Neuron (in vitro differentiated cells): ENCODE results near the gene BANK1.

Source experiments
- H2AFZ ChIP-seq: one replicate; pipeline ENCODE4 v1.6.1; 2013; ENCODE audit warnings: low read depth, mild to moderate bottlenecking, inconsistent platforms, low read length, moderate library complexity
- H3K27me3 ChIP-seq: one replicate; pipeline ENCODE4 v1.6.1; 2013; ENCODE audit warnings: low read length; ENCODE audit not compliant: insufficient read depth
- H3K36me3 ChIP-seq: one replicate; pipeline ENCODE4 v1.6.1; 2013; ENCODE audit warnings: low read length; ENCODE audit not compliant: insufficient read depth
- H3K4me1 ChIP-seq: one replicate; pipeline ENCODE4 v1.6.1; 2013; ENCODE audit warnings: low read length; ENCODE audit not compliant: insufficient read depth
- H3K4me3 ChIP-seq: 2 replicates; pipeline ENCODE4 v1.5.1; 2013; ENCODE audit warnings: mild to moderate bottlenecking, low read length, moderate library complexity
- H3K9me3 ChIP-seq: one replicate; pipeline ENCODE4 v1.6.1; 2013; ENCODE audit warnings: low read length

BANK1 gene

DNA sequence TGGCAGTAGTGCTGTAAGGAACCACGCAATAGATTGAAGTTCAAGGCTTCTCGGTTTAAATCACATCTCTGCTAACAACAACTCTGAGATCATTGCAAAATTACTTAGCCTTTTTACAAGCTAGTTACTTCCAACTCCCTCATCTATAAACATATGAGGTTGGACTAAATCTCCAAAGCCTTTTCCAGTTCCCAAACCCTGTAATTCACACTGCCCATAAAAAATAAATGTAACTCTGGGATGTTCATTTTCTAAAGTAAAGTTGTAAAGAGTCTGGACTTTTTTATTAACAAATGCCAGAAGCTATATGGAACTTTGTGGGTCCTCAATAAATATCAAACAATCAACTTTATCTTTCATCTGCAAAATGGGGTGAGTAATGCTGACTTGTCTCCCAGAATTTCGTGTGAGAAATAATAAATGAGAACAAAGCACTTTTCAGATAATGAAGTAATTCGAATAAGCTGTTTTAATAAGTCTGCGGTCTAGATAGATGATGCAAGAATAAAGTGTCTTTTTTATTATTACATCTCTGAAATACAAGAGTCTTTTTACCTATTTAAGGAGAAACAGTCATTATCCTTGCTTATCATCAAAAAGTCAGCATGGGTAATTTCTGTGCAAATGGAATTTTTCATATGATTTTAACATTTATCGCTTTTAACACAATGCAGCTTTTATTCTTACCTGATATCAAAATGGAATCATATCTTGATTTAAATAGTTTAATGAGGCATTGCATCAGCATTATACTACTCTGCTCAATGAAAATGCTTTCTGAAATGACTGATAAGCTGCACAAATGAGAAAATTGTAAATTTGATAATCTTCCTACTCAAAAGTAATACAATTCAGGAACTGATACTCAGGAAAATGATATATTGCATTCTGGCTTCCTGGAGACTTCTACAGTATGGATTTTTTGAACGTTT is 252.6 kb downstream of the BANK1 start:
- no peaks in the 10 kb centered on the region for H3K4me1 ChIP-seq
- no peaks in the 10 kb centered on the region for H3K27me3 ChIP-seq
- H3K4me3 ChIP-seq: no peak overlapping the region
- no peak overlapping the region for H2AFZ ChIP-seq
- H3K36me3 ChIP-seq: no peaks in the 10 kb centered on the region
- no peaks in the 10 kb centered on the region for H3K9me3 ChIP-seq

DNA sequence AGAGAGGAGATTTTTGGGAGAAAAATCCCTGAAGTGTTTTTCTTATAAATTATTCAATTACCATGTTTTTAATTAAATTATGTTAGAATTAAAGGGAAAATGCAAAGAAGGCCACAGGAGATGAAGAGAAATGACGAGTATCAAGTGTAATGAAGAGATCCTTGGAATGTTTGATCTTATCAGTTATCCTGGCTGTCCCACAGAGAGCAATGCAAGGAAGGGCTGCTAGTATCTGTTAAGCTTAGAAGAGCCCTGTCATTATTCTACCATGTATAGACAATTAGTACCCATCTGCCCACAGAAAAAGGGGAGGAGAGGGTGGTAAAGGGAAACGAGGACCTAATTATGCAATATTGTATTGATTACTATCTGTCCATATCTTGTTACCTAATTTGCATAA is 257.1 kb downstream of the BANK1 start:
- Histone ChIP-seq H3K4me1 (no peaks in the 10 kb centered on the region), H3K4me3 (no peak overlapping the region), H3K36me3 (no peaks in the 10 kb centered on the region), H3K9me3 (no peaks in the 10 kb centered on the region), H3K27me3 (no peaks in the 10 kb centered on the region), H2AFZ (no peak overlapping the region)

DNA sequence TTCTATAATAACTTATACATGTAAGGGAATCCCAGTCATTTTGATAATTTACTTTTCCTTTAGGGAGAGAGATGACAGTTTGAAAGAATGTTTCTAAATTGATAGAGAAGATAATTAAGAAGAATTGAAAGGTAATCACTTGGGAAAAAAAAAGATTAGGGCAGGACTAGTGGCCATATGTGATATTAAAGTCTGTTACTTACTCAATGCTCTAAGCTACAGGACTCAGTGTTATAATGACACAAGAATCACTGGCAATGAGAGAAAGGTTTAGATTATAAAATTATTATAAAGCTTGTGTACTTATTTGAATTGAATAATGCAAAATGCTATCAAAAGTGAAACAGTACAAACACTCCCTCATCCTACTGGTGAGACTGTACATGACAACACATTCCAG is 265.3 kb downstream of the BANK1 start:
- Histone ChIP-seq H3K27me3 (no peaks in the 10 kb centered on the region), H3K36me3 (no peaks in the 10 kb centered on the region), H3K4me3 (no peak overlapping the region), H3K4me1 (no peaks in the 10 kb centered on the region), H2AFZ (no peak overlapping the region), H3K9me3 (no peaks in the 10 kb centered on the region)

DNA sequence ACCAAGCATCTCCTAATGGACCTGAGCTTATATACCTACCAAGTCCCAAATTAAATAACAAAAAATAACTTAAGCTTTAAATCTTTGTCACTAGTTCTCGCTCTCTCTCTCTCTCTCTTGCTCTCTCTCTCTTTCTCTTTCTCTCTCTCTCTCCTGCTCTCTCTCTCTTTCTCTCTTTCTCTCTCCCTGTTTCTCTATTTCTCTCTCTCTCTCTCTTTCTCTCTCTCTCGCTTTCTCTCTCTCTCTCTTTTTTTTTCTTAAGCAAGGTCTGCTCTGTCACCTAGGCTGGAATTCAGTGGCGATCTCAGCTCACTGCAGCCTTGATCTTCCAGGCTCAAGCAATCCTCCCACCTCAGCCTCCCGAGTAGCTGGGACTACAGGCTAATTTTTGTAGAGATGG is 266.6 kb downstream of the BANK1 start:
- no peaks in the 10 kb centered on the region for H3K4me1 ChIP-seq
- no peak overlapping the region for H3K4me3 ChIP-seq
- H3K27me3 ChIP-seq: no peaks in the 10 kb centered on the region
- H3K9me3 ChIP-seq: no peaks in the 10 kb centered on the region
- no peaks in the 10 kb centered on the region for H3K36me3 ChIP-seq
- H2AFZ ChIP-seq: no peak overlapping the region

DNA sequence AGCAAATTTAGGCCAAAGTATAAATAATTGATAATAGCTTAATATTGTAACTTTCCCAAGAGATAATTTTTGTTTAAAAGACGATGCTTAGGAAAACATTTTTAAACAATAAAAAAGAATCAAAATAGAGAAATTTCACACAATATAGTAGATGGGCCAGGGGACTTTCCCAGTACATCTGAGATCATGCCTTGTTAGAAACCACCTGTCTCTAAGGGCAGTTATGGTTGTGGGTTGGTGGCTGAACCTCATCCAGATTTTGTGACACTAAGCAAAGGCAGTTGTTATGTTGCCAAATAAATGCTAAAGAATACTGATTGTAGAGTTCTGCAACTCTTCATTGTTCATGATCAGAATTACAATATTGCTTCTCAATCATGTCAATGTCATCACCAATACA is 270.6 kb downstream of the BANK1 start:
- Histone ChIP-seq H3K36me3 (no peaks in the 10 kb centered on the region), H3K9me3 (no peaks in the 10 kb centered on the region), H3K4me1 (no peaks in the 10 kb centered on the region), H2AFZ (no peak overlapping the region), H3K4me3 (no peak overlapping the region), H3K27me3 (no peaks in the 10 kb centered on the region)

DNA sequence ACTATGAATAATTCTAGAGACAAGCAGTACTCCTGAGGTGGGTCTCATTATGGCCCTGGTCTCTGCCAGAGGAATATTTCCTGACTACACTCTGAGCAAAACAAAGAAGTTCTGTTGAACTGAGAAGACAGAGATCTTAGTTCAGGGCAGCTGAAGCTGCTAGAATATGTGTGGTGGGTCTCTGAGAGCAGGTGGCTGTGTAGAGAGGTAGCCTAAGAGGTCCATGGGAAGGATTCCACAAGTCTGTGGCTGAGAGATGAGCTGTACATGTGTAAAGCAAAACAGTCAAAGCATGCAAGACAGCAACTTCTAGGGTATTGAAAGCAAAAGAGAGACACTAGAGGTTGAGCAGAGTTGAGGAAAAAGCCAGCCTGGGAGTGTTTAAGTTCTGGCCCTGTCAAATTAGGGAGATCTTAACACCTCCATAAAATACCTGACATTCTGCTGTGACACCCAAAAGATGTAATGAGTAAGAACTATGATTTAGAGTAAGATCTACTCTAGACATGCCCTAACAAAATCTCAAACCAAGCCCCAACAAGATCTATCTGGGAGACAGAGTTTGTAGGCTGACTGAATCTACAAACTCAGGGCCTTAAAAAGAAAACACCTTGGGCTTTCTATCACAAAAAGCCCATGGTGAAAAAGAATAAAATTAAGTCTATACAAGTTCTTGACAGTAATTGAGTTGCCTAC is 274.4 kb downstream of the BANK1 start:
- H3K9me3 ChIP-seq: no peaks in the 10 kb centered on the region
- H3K36me3 ChIP-seq: no peaks in the 10 kb centered on the region
- H3K27me3 ChIP-seq: no peaks in the 10 kb centered on the region
- H3K4me1 ChIP-seq: no peaks in the 10 kb centered on the region
- H2AFZ ChIP-seq: no peak overlapping the region
- no peak overlapping the region for H3K4me3 ChIP-seq

DNA sequence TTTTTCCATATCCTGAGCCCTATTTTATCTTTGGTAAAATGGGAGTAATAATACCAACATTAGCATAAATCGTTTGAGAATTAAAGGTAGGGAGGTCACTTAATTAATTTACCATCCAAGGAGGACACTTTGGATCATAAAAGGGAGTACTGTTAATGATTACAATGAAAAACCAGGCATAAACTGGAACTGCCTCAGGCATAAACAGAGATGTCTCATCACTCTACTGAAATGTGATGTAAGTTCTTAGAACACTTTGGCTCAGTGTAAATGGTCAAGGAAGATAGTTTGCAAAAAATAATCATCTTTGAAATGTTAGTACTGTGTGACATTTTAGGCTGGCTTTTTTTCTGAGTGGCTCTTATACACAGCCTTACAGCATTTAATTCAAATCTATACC is 286.1 kb downstream of the BANK1 start:
- H3K4me1 ChIP-seq: no peaks in the 10 kb centered on the region
- H3K9me3 ChIP-seq: no peaks in the 10 kb centered on the region
- H2AFZ ChIP-seq: no peak overlapping the region
- no peaks in the 10 kb centered on the region for H3K27me3 ChIP-seq
- H3K4me3 ChIP-seq: no peak overlapping the region
- no peaks in the 10 kb centered on the region for H3K36me3 ChIP-seq

DNA sequence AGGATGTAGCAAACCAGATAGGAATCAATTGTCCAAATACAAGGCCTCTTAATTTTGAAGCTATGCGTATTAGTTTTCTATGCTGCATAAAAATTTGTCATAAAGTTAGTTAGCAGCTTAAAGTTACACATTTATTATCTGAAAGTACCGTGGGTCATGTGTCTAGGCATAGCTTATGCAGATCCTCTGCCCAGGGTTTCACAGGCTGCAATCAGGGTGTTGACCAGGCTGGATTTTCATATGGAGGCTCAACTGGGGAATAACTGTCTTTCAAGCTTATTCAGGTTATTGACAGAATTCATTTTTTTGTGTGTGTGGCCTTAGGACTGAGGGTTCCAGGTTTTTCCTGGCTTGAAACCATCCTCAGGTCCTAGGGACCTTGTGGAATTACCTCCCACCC is 289.7 kb downstream of the BANK1 start:
- no peaks in the 10 kb centered on the region for H3K4me1 ChIP-seq
- no peaks in the 10 kb centered on the region for H3K9me3 ChIP-seq
- H3K36me3 ChIP-seq: no peaks in the 10 kb centered on the region
- no peak overlapping the region for H3K4me3 ChIP-seq
- H3K27me3 ChIP-seq: no peaks in the 10 kb centered on the region
- no peak overlapping the region for H2AFZ ChIP-seq

DNA sequence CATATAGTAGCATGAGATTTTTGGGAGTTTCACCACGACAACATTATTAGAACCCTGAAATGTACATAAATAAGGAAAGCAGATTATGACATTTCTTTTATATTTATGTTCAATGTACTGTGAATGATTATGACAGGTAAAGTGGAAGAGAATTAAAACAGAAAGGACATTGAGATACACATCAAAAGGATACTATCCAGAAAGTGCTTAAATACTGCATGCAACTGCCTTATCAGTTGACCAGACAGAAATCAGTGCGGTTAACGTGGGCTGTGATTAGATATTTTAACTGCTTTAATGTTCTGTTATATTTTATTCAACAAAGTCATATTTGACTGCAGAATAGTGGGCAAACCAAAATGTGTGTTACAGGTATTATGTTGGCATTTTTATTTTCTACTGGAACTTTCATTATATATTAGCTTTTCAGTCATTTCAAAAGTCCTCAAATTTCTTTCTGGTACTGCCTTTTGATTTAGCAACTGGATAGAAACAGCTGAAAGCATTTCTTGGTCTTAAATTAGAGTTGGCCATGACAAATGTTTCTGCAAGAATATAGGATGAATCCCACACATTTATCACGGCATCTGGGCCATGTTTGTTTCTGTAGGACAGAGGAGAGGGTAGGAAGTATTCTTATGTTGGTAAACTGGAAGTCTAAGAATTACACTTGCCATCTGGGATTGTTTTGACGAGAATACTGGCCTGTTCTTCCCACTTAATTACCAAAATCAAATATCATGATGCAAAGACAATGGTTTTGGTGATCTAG is 299.5 kb downstream of the BANK1 start:
- Histone ChIP-seq H2AFZ (no peak overlapping the region), H3K9me3 (no peaks in the 10 kb centered on the region), H3K36me3 (no peaks in the 10 kb centered on the region), H3K4me3 (no peak overlapping the region), H3K4me1 (no peaks in the 10 kb centered on the region), H3K27me3 (no peaks in the 10 kb centered on the region)

DNA sequence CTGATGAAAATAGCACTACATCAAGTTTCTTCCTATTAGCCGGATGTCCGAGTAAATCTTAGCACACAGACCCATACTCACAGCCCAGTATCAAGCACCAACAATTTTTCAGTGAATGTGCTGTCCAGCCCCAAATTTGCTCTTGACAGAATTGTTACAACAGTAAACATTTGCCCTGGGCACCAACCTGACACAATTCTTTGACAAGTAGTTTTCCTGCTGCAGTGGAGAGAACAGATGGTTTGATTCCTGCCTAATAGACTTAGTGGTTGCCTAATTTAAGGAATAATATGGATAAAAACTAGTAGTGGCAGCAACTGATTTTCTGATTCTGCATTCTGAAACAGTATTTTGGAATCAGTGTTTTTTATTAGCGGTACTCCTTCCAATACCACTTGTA is 301.1 kb downstream of the BANK1 start:
- Histone ChIP-seq H3K27me3 (no peaks in the 10 kb centered on the region), H3K4me3 (no peak overlapping the region), H3K9me3 (no peaks in the 10 kb centered on the region), H3K36me3 (no peaks in the 10 kb centered on the region), H2AFZ (no peak overlapping the region), H3K4me1 (no peaks in the 10 kb centered on the region)

DNA sequence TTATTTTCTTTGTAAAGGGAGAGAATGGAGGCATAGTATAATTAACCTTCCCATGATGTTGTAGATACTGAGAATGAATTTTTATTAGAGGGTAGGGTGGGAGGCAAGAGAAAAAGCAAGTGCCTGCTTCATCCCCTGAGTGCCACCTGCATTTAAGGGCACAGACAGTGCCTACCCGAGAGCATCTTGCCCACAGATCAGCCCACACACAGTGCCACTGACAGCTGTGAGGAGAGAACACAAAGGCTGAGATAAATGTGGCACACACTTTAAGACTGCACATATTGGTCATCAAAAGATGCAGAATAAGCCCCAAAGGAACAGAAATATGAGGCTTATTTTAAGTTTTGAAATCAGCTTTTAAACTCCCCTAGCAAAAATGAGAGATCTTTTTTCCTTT is 304.0 kb downstream of the BANK1 start:
- no peak overlapping the region for H2AFZ ChIP-seq
- H3K9me3 ChIP-seq: no peaks in the 10 kb centered on the region
- no peaks in the 10 kb centered on the region for H3K4me1 ChIP-seq
- H3K36me3 ChIP-seq: no peaks in the 10 kb centered on the region
- no peak overlapping the region for H3K4me3 ChIP-seq
- no peaks in the 10 kb centered on the region for H3K27me3 ChIP-seq

DNA sequence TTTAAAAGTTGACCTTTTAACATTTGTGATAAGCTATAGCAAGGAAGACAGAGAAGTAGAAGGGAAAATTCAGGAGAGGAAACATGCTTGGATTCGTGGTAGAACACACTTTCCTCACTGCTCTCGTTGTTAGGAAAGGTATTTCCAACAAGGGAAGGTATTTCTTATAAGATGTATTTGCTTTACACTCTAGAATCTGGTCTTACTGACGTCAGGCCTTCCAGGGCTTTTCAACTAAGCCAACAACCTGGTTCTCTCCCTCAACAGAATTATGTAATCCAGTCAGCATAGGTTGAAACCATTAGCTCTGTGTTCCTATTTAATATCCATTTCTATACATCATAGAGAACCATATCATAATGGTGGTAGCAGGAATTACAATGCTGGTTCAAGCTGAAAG is 312.8 kb downstream of the BANK1 start:
- Histone ChIP-seq H3K36me3 (no peaks in the 10 kb centered on the region), H2AFZ (no peak overlapping the region), H3K27me3 (no peaks in the 10 kb centered on the region), H3K4me3 (no peak overlapping the region), H3K4me1 (no peaks in the 10 kb centered on the region), H3K9me3 (peaks cover 4% of the 10 kb centered on the region)

DNA sequence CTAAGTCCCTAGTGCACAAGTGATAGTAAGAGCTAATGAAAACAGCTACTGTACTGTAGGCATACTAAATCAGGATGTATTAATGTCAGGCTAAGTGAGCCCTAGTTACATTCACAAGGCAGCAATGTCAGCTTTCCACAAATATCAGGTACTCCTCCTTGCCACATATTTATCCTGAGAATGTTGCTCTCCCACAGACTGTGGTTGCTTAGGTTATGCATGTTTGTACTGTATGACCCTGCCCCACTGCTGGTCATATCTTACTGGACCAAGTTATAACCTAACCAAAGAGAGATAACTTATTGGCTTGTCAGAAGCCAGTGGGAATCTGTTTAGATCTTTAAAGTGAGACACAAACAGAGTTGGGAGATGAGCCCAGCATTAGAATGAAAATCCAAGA is 313.7 kb downstream of the BANK1 start:
- no peak overlapping the region for H2AFZ ChIP-seq
- no peaks in the 10 kb centered on the region for H3K4me1 ChIP-seq
- H3K4me3 ChIP-seq: no peak overlapping the region
- peaks cover 4% of the 10 kb centered on the region for H3K9me3 ChIP-seq
- H3K36me3 ChIP-seq: no peaks in the 10 kb centered on the region
- no peaks in the 10 kb centered on the region for H3K27me3 ChIP-seq
